B cell (primary cell): ENCODE data around the gene SRA1. TPM values are rescaled to one million over a fixed set of nuclear protein-coding genes. Genes with fewer than 3 reads are reported as not detected.

Experiments
- ATAC-seq: fragments of 200-7000 bp; cut with Tn5 transposase; one replicate; pipeline ENCODE4 v1.10.0; 2021; ENCODE audit warnings: low read depth, mild to moderate bottlenecking, moderate number of reproducible peaks, moderate library complexity
- CTCF ChIA-PET: fragments of 350-600 bp; sonication (Branson Sonifier 250); formaldehyde crosslinking; loops from one replicate; lab custom pipeline; 2021; ENCODE audit warnings: antibody characterized with exemption, inconsistent platforms; lab: Charles Lee
- POLR2A ChIA-PET: fragments of 350-600 bp; sonication (Branson Sonifier 250); formaldehyde crosslinking; loops from one replicate; lab custom pipeline; 2021; ENCODE audit warnings: antibody characterized with exemption; lab: Charles Lee
- DNase-seq: peaks from one replicate; pipeline ENCODE4 v3.0.0; 2013
- H2AFZ ChIP-seq: 2 replicates; pipeline ENCODE4 v1.6.1; 2012; ENCODE audit warnings: mild to moderate bottlenecking, low read depth, low read length; ENCODE audit not compliant: insufficient read depth, poor library complexity, severe bottlenecking
- H3K27ac ChIP-seq, 2 donors: 1 replicate in 1 of 2; 2 replicates in 1 of 2; pipeline ENCODE4 v1.5.1; 2012 to 2013; ENCODE audit warnings: low read length in 2 of 2, mild to moderate bottlenecking in 2 of 2, moderate library complexity in 1 of 2
- H3K27me3 ChIP-seq, 4 experiments: fragments of 200-600 bp in 1 of 4; sonication (generic) in 1 of 4; replicated peaks in 1 of 4; 1 replicate in 2 of 4; 2 replicates in 2 of 4; pipeline versions ENCODE4 v1.6.1 to v1.7.0; 2013 to 2016; ENCODE audit warnings: low read length in 3 of 4, mild to moderate bottlenecking in 2 of 4, mixed read lengths in 1 of 4, moderate library complexity in 1 of 4; ENCODE audit not compliant: insufficient read depth in 4 of 4, control insufficient read depth in 3 of 4; ENCODE audit errors: control extremely low read depth in 1 of 4
- H3K36me3 ChIP-seq, 2 experiments: replicated peaks in 1 of 2; 1 replicate in 1 of 2; 2 replicates in 1 of 2; pipeline versions ENCODE4 v1.6.1 to v1.7.1; 2013; ENCODE audit warnings: low read length in 1 of 2; ENCODE audit not compliant: insufficient read depth in 2 of 2, control insufficient read depth in 1 of 2; ENCODE audit errors: control extremely low read depth in 1 of 2, extremely low read depth in 1 of 2
- H3K4me1 ChIP-seq, 2 donors: fragments of 200-600 bp in 1 of 2; sonication (generic) in 1 of 2; 1 replicate in 1 of 2; 2 replicates in 1 of 2; pipeline versions ENCODE4 v1.5.1 to v1.6.1; 2013 to 2017; ENCODE audit warnings: low read length in 2 of 2; ENCODE audit not compliant: control insufficient read depth in 2 of 2, insufficient read depth in 2 of 2
- H3K4me2 ChIP-seq: replicated peaks from 2 replicates; pipeline ENCODE3; 2012; ENCODE audit warnings: mild to moderate bottlenecking, low read depth, low read length; ENCODE audit not compliant: poor library complexity, severe bottlenecking
- H3K4me3 ChIP-seq, 5 experiments: fragments of 200-600 bp in 1 of 5; sonication (generic) in 1 of 5; 1 replicate in 3 of 5; 2 replicates in 2 of 5; pipeline versions ENCODE4 v1.5.1 to v1.7.0; 2011 to 2016; ENCODE audit warnings: low read length in 4 of 5, mild to moderate bottlenecking in 4 of 5, low read depth in 2 of 5, control low read depth in 1 of 5, moderate library complexity in 1 of 5; ENCODE audit not compliant: insufficient read depth in 1 of 5; ENCODE audit errors: control extremely low read depth in 1 of 5, extremely low read depth in 1 of 5
- H3K79me2 ChIP-seq: fragments of 200-600 bp; sonication (generic); one replicate; pipeline ENCODE4 v1.6.0; 2016; ENCODE audit warnings: low read length; ENCODE audit not compliant: control insufficient read depth, insufficient read depth
- H3K9ac ChIP-seq: fragments of 200-600 bp; sonication (generic); 2 replicates; pipeline ENCODE4 v1.6.1; 2017; ENCODE audit warnings: mild to moderate bottlenecking, low read length, moderate library complexity
- H3K9me3 ChIP-seq, 3 donors: one replicate each; pipeline versions ENCODE4 v1.6.1 to v1.7.1; 2013; ENCODE audit warnings: low read length in 2 of 3; ENCODE audit not compliant: control insufficient read depth in 2 of 3, insufficient read depth in 1 of 3; ENCODE audit errors: control extremely low read depth in 1 of 3
- H4K20me1 ChIP-seq: 2 replicates; pipeline ENCODE4 v1.6.0; 2012; ENCODE audit warnings: mild to moderate bottlenecking, low read length; ENCODE audit not compliant: insufficient read depth, control insufficient read depth, poor library complexity, severe bottlenecking
- H3K27ac Mint-ChIP-seq: one replicate; pipeline ENCODE4 v1.8.0; 2021; ENCODE audit warnings: mixed read lengths
- H3K27me3 Mint-ChIP-seq: one replicate; pipeline ENCODE4 v1.8.0; 2021; ENCODE audit warnings: mixed read lengths
- H3K4me1 Mint-ChIP-seq: one replicate; pipeline ENCODE4 v1.8.0; 2021; ENCODE audit warnings: mixed read lengths
- H3K4me3 Mint-ChIP-seq: one replicate; pipeline ENCODE4 v1.8.0; 2021; ENCODE audit warnings: mixed read lengths
- H3K9me3 Mint-ChIP-seq: one replicate; pipeline ENCODE4 v1.8.0; 2022; ENCODE audit warnings: mixed read lengths; ENCODE audit not compliant: insufficient read depth
- CTCF ChIP-seq: fragments of 200-600 bp; IDR thresholded peaks from one replicate; pipeline ENCODE4 v1.8.0; 2022; ENCODE audit warnings: antibody characterized with exemption, mild to moderate bottlenecking
- EZH2 ChIP-seq: IDR thresholded peaks from 2 replicates; pipeline ENCODE4 v1.6.1; 2012; ENCODE audit warnings: borderline replicate concordance, low read depth, mild to moderate bottlenecking, moderate library complexity, low read length; ENCODE audit not compliant: insufficient read depth, poor library complexity, severe bottlenecking
- WGBS: methylation state at CpG from one replicate; pipeline ENCODE4 v1.1.5; 2013; ENCODE audit warnings: missing lambda C conversion rate; ENCODE audit not compliant: insufficient coverage; 5-methylcytosine and 5-hydroxymethylcytosine counted together
- intact Hi-C: fragments of 100-400 bp; cut with micrococcal nuclease; formaldehyde crosslinking; loops from one replicate; pipeline ENCODE4 v1.10.0; 2022
- polyA plus RNA-seq: library from polyadenylated mRNA; depleted of rRNA; stranded (reverse); fragments of >200 nt; gene quantifications from 2 replicates; pipeline ENCODE4 v1.2.3, GENCODE V29; 2012
- total RNA-seq, 2 donors: library from RNA; stranded (reverse); fragments of 120-200 nt in 1 of 2; gene quantifications; 1 replicate in 1 of 2; 2 replicates in 1 of 2; pipeline versions ENCODE4 v1.2.3 to v1.2.4, GENCODE V29; 2013 to 2022

Gene SRA1
- total and polyA plus RNA-seq, 2 donors (not counting 1 experiment from before 2014, with no cell fraction given), result 23.2 to 25.6 TPM

GRCh38 chr5:140564196-140565023 is 7.1 kb upstream of the SRA1 start, which contains the start of the genes APBB3 and SLC35A4:
Gene APBB3, minus strand, starts transcription at chr5:140564598. Its CDS starts 353 bp downstream, at chr5:140564245.
Gene SLC35A4, plus strand, starts transcription at chr5:140564828. Its CDS starts 2,342 bp downstream, at chr5:140567170.
- ATAC-seq, result peak; percentile 89
- H3K4me3 Mint-ChIP-seq, result peak within 1 kb of the TSS; percentile 90
- H3K4me1 Mint-ChIP-seq, result peaks cover 48% of the 10 kb centered on the region
- TF ChIP-seq EZH2, result no peak
- no peak for TF ChIP-seq CTCF
- CTCF ChIA-PET, result interaction anchor here (4.6 kb wide), 1 partner anchor 17 kb away, joined by 18 read pairs; the partner anchor contains the start of gene EIF4EBP3
- no peaks in the 10 kb centered on the region for H3K9me3 ChIP-seq
- no peaks in the 10 kb centered on the region for H3K9me3 Mint-ChIP-seq
- H4K20me1 ChIP-seq, result no peaks in the 10 kb centered on the region
- H3K9ac ChIP-seq, result peak within 1 kb of the TSS; percentile 93
- peaks cover 0 to 24% of the 10 kb centered on the region in 2 experiments for H3K36me3 ChIP-seq
- H3K27me3 Mint-ChIP-seq, result no peaks in the 10 kb centered on the region
- POLR2A ChIA-PET, result interaction anchor here (0.6 to 3.7 kb wide), 2 partner anchors 16 to 24 kb away, joined by 5 to 15 read pairs; partner anchors contain the start of gene EIF4EBP3
- H3K4me2 ChIP-seq, result peak within 1 kb of the TSS; percentile 94
- 1% methylated on average over 67 of the region's 74 CpGs for WGBS
- H3K79me2 ChIP-seq, result peaks cover 21% of the 10 kb centered on the region
- peak; percentile 99 for DNase-seq
- H3K4me3 ChIP-seq, result peak within 1 kb of the TSS; percentile 71 to 95 (median 91)
- H3K27ac ChIP-seq, result peak within 1 kb of the TSS; percentile 91 to 92
- H3K4me1 ChIP-seq, result peaks cover 25 to 36% of the 10 kb centered on the region in 2 donors
- peak within 1 kb of the TSS; percentile 97 for H3K27ac Mint-ChIP-seq
- no peaks in the 10 kb centered on the region for H3K27me3 ChIP-seq
- intact Hi-C loops, result loop anchor here (1.0 to 10.0 kb wide), 10 partner anchors 17 to 760 kb away; partner anchors contain the start of genes ANKHD1, EIF4EBP3, HARS1 and HARS2
- peak within 1 kb of the TSS; percentile 95 for H2AFZ ChIP-seq
